Measurements from ENCODE around the gene NIPSNAP2. TPM values are rescaled to one million over a fixed set of nuclear protein-coding genes. Genes with fewer than 3 reads are reported as not detected.
"Not testable (repeated sequence)": the region's sequence is repeated elsewhere in the genome, so short reads cannot be mapped to it uniquely, and the experiment has no call there.

NIPSNAP2 gene
- 10 to 100 TPM; 29.0 to 54.8 (median 45.4) TPM for polyA plus RNA-seq

DNA sequence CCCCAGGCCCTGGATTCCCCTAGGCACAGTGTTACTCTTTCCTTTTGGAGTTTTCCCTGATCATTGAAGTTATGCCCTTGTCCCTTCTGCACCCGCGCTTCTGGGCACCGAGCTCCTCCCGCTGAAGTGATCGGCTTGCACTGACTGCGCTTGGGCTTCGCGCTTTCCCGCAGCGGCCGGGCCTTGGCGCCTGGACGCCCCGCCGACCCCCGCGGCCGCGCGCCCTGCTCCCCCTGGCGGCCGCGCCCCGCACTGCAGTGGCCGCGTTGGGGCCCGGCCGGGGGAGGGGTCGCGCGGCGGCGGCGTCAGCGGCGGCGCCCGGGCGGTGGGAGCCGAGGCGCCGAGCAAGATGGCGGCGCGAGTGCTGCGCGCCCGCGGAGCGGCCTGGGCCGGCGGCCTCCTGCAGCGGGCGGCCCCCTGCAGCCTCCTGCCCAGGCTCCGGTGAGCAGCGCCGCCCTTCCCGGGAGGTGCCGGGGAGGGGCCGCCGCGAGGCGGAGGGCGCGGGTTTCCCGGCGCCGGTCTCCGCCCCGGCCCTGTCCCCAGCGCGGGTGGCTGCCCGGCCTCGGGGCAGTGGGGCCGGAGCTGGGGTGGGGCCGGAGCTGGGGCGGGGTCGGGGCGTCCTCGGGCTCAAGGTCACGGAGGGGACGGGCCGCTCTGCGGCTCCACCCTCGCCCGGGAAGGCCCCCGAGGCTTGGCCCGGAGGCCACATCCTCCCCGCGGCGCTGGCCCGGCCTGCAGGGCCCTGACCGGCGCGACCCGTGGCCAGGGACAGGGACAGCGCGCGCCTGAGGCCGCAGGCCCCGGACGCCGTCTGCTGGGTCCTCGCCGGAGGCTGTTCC, at the start of gene NIPSNAP2:
NIPSNAP2 (plus strand) TSS at position 325 of the 839 bp plus-strand sequence; CDS start at position 350, 25 bp downstream.
- 1 to 2% (median 1%) methylated on average over 79 to 104 of the region's 105 CpGs for WGBS, 3 donors

DNA sequence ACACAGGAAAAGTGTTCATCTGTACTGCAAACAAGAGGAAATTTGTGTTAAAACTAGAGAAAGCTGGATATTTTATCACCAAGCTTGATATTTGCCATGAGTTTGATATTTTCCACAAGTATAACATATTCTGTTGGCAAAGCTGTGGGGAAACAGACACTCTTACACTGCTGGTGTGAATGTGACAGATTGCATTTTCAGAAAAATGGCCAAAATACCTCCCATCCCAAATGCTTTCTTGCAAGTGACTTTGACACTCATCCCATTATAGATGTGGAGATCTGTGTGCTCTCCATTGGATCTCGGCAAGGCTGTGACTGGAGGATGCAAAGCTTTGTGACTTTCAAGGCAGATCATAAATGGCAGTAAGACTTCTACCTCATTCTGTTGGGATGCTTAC, 46.6 kb upstream of the NIPSNAP2 start:
- WGBS, 3 donors, result 92 to 100% (median 96%) methylated on average over 1 of the region's 1 CpG
- H3K27ac ChIP-seq (ENCODE audit: low read depth, low read length), result no peak overlapping the region

More for the DNA sequence above, at the start of gene NIPSNAP2:
- H3K27ac ChIP-seq (ENCODE audit: low read depth, low read length), result peak within 1 kb of the TSS; percentile 87

DNA sequence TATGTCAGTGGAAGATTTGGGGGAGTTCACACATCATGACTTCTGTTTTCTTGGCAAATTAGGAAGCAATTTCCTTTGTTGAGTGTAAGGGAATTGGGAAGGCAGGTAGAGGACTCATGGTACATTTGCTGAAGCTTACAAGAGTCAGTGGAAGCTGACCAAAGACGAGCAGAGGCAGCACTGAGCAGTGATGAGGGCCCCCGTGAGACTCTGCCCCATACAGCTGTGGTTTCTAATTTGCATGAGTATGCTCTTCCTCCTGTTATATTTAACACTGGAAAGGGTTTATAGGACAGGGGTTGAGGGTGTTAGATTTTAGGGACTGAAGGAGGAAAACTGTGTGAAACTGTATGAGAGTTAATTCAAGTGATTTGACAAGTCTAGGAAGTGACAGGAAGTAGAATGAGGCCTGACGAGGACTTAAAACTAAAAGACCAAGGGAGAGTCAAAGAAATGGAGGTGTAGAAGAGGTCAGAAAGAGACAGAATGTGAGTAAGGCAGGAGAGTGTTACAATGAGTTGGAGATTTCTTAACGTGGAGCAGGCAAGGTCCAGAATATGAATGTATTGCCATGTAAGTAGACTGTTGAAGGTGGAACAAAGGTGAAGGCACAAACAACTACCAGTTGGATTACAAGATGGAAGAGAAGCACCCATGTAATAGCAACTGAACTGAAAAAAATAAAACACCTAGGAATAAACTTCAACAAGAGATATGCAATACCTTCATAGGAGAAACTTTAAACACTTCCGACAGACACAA, 36.2 kb upstream of the NIPSNAP2 start:
- 91 to 96% (median 92%) methylated on average over 5 of the region's 5 CpGs for WGBS, 3 donors
- no peak overlapping the region for H3K27ac ChIP-seq (ENCODE audit: low read depth, low read length)

DNA sequence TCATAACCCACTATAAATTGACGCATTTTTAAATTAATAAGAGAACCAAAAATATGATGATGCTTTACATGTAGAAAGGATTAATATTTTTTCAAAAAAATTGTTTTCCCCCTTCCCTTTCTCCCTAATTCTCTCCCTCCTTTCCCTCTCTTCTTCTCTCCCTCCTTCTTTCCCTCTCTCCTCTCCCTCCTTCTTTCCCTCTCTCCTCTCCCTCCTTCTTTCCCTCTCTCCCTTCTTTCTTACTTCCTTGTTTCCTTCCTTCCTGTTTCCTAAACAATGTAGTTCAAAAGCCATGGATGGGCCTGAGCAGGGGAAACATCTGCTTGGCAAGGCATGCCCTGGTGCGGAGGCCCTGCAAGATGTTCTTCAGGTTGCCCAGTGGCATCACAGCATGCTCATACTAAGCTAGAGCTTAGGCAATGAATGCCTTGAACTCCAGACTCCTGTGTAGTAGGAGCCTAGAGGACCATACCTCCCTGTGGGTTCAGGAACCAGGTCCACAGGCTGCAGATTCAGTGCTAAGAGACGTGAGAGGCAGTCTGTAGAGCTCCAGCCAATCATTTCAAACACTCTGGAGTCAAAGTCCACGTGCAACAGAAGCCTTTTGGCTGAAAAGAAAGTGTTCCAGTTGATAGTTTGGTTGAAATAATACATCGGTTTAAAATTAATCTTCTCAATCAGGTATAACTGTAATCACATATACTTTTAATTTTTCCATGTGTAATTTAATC, 32.8 kb upstream of the NIPSNAP2 start:
- WGBS, 3 donors, result 72 to 79% (median 78%) methylated on average over 5 of the region's 5 CpGs

DNA sequence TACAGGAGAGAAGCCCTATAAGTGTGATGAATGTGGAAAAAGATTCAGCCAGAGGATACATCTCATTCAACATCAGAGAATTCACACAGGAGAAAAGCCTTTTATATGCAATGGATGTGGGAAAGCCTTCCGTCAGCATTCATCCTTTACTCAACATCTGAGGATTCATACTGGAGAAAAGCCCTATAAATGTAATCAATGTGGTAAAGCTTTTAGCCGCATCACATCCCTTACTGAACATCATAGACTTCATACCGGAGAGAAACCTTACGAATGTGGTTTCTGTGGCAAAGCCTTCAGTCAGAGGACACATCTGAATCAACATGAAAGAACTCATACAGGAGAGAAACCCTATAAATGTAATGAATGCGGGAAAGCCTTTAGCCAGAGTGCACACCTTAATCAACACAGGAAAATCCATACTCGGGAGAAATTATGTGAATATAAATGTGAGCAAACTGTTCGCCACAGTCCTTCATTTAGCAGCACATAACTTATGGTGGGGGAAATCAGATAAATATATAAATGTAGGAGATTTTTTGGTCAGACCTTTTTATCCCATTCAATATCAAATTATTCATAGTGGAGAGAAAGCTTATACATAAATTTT, 24.8 kb upstream of the NIPSNAP2 start:
- no peak overlapping the region for H3K27ac ChIP-seq (ENCODE audit: low read depth, low read length)
- WGBS, 3 donors, result 87 to 91% (median 88%) methylated on average over 7 of the region's 7 CpGs

More for the DNA sequence above, 32.8 kb upstream of the NIPSNAP2 start:
- H3K27ac ChIP-seq (ENCODE audit: low read depth, low read length), result no peak overlapping the region

DNA sequence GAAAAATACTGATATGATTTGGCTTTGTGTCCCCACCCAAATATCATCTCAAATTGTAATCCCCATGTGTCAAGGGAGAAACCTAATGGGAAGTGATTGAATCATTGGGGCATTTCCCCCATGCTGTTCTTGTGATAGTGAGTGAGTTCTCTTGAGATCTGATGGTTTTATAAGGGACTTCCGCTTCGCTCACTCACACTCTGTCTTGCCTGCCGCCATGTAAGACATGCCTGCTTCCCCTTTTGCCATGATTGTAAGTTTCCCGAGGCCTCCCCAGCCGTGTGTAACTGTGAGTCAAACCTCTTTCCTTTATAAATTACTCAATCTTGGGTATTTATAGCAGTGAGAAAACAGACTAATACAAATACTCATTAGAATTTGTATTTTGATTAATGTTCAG, 17.8 kb upstream of the NIPSNAP2 start:
- 87 to 89% (median 89%) methylated on average over 5 of the region's 5 CpGs for WGBS, 3 donors
- H3K27ac ChIP-seq (ENCODE audit: low read depth, low read length), result no peak overlapping the region

DNA sequence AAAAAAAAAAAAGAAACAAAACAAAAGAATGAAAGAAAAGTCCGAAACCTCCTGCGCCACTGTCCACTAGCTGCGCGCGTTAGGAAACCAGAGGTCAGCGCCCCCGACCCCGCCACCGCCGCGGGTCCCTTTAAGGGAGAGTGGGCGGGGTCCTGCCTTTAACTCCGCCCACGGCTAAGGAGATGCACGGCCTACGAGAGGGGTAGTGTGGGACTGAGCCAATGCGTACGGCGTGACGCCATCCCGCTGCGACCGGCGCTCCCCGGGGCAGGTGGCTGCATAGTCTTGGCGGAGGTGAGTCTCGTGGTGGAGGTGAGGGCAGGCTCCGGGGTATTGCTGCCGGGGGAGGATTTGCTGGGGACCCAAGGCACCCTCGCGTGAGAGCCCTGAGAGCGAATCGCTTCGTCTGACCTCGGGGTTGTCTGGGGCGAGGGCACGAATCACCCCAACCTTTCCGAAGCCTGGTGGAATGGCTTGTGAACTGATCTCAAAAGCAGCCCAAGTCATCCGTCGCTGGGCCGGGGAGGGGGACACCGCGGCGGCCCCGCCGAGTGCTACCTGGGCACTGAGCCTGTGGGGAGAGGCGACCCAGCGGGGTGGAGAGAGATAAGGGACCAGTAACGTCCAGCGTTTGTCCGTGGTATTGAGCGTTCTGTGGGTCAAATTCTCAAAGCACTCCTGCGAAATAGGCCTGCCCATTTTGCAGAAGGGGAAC, 12.6 kb upstream of the NIPSNAP2 start, which contains the start of gene MRPS17:
MRPS17 (plus strand) TSS at position 241 of the 715 bp plus-strand sequence. CDS start 1,319 bp downstream, outside the sequence.
- peak within 1 kb of the TSS; percentile 6 for H3K27ac ChIP-seq (ENCODE audit: low read depth, low read length)
- WGBS, 3 donors, result 0 to 1% (median 1%) methylated on average over 53 of the region's 53 CpGs

DNA sequence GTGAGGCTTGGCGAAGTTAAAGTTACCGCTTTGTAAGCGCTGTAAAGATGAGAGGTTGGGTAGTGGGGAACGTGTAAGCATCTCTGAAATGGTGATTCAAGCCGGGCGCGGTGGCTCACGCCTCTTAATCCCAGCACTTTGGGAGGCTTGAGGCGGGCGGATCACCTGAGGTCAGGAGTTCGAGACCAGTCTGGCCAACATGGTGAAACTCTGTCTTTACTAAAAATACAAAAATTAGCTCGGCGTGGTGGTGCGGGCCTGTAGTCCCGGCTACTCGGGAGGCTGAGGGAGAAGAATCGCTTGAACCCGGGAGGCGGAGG, 12.1 kb upstream of the NIPSNAP2 start:
- WGBS, 3 donors, result 30 to 39% (median 38%) methylated on average over 19 of the region's 19 CpGs
- not testable (repeated sequence) for H3K27ac ChIP-seq (ENCODE audit: low read depth, low read length)

DNA sequence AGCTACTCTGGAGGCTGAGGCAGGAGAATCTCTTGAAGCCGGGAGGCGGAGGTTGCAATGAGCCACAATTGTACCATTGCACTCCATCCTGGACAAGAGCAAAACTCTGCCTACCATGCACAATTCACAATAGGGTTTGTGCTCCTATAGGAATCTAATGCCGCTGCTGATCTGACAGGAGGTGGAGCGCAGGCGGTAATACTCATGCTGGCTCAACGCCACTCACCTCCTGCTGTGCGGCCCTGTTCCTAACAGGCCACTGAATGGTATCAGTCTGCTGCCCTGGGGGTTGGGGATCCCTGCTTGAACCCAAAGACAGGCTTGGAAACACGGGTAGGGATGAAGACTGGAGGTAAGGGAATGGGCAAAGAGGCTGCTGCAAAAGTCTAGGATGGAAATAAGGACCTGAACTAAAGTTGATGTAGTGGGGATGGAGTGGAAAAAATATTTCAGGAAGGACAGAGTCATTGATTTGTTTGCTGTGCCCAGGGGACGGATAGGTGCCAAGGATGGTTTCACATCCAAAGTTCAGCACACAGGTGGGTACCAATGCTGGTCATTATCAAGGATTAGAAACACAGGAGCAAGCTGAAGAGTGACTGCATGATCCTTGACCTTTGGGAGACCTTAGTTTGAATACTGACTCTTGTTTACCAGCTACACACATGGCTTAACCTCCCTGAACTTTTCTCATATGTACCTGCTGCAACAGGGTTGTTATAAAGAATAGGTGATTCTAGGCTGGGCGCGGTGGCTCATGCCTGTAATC, 10.5 kb upstream of the NIPSNAP2 start:
- WGBS, 3 donors, result 85 to 91% (median 90%) methylated on average over 11 of the region's 11 CpGs
- H3K27ac ChIP-seq (ENCODE audit: low read depth, low read length), result no peak overlapping the region

DNA sequence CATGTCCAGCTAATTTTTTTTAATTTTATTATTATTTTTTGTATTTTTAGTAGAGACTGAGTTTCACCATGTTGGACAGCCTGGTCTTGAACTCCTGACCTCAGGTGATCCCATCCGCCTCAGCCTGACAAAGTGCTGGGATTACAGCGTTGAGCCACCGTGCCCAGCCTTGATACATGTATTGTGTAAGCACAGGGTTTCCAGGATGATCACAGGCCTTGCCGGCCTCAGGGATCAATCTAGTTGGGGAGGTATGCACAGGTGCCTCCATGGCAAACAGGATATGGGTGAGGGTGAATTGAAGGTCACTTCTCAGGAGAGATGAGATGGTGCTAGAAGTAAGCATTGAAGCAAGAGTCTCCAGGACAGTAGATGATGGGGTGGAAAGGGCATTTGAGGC, 7.2 kb upstream of the NIPSNAP2 start:
- 53 to 92% (median 88%) methylated on average over 4 of the region's 4 CpGs for WGBS, 3 donors
- no peak overlapping the region for H3K27ac ChIP-seq (ENCODE audit: low read depth, low read length)

DNA sequence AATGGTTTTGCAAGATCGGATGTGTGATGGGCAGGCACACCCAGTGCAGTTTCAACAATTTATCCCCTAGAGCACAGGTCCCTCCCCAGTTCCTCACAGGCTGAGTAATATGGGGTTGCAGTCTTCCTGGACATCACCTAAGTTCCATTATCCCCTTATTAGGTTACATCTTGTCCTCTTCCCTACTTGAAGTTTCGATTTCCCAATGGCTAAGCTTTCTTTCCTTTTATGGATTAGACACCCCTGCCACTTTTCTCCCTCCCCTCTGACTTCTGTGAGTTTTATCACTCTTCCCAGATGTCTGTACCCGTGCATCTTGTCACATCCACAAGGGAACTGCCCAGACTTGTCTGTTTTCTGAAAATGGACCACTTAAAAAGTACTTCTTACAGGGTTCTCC, 2.4 kb upstream of the NIPSNAP2 start:
- WGBS, 3 donors, result 77 to 86% (median 85%) methylated on average over 3 of the region's 3 CpGs
- H3K27ac ChIP-seq (ENCODE audit: low read depth, low read length), result no peak overlapping the region

DNA sequence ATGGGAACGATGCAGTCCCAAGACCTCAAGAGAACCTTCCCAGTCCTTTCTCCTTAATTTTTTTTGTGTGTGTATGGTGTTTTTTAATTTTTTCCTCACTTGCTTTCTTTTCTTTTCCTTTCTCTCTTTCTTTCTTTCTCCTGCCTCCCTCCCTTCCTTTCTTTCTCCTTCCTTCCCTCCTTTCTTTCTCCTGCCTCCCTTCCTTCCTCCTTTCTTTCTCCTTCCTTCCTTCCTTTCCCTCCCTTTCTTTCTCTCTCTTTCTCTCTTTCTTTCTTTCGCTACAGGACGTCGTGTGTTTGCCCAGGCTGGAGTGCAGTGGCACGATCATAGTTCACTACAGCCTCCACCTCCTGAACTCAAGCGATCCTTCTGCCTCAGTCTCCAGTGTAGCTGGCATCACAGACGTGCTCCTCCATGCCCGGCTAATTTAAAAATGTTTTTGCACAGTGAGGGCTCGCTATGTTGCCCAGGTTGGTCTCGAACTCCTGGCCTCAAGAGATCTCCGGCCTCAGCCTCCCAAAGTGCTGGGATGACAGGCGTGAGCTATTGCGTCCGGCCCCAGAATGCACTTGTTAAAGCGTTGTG, 709 bp upstream of the NIPSNAP2 start:
- WGBS, 3 donors, result 74 to 75% (median 75%) methylated on average over 15 of the region's 15 CpGs

DNA sequence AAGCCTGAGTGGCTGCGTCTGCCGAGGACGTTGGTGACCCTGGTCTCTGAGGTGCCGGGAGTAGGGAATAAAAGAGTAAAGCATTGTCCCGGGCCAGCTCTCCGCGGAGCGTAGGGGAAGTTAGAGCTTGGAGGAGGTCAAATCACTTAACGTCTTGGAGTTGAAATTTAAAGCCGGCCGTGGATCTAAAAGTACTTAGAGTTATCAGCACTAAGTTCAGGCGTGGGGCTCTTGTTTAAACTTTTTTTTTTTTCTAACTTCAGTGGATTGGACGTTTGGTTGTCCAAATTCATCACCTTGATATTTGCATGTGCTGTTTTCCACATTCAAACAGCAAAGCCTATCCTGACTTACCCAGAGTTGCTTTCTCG, 700 bp downstream of the NIPSNAP2 start:
- 2 to 3% (median 3%) methylated on average over 14 of the region's 14 CpGs for WGBS, 3 donors
- peak overlapping the region; percentile 87 for H3K27ac ChIP-seq (ENCODE audit: low read depth, low read length)

More for the DNA sequence above, 709 bp upstream of the NIPSNAP2 start:
- no peak overlapping the region for H3K27ac ChIP-seq (ENCODE audit: low read depth, low read length)

DNA sequence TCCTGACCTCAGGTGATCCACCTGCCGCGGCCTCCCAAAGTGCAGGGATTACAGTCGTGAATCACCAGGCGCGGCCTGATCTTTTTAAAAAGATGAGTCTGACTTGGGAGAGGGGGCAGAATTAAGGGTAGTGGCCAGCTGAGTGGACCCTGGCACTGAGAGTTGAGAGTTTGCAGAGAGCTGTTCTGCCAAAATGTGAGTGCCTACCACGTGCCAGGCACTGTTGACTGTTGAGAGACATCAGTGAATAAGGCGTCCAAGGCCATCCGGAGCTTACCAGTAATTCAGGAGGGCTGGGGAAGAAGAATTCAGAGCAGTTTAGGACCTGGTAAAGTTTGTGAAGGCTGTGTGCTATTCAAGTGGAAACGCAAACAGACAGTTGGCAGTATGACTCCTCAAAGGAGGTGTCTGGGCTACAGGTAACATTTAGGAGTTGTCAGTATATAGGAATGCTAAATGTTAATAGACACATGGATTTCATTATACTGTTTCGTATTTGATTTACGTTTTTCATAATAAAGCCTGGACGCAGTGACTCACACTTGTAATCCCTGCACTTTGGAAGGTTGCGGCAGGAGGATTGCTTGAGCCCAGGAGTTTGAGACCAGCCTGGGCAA, 1.5 kb downstream of the NIPSNAP2 start:
- WGBS, 3 donors, result 67 to 89% (median 87%) methylated on average over 13 of the region's 13 CpGs
- no peak overlapping the region for H3K27ac ChIP-seq (ENCODE audit: low read depth, low read length)

DNA sequence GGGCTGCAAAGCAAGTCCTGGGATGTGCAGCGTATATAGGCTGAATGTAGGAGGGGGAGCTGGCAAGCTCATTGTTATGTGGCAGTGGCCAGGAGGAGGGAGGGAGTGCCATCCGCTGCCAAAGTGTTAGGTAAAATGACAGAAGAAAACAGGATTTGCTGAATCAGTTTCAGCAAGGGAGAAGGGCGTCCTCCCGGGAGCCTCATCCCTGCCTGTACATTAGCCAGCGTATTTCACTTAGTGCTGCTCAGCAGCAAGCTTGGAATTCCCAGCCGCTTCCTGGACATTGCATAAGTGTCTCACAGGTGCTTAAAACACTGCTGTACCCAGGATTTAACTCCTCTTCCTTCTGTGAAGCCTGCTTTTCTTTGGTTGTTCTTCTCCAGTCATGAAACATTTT, 2.5 kb downstream of the NIPSNAP2 start:
- 63 to 90% (median 79%) methylated on average over 6 of the region's 6 CpGs for WGBS, 3 donors
- no peak overlapping the region for H3K27ac ChIP-seq (ENCODE audit: low read depth, low read length)

DNA sequence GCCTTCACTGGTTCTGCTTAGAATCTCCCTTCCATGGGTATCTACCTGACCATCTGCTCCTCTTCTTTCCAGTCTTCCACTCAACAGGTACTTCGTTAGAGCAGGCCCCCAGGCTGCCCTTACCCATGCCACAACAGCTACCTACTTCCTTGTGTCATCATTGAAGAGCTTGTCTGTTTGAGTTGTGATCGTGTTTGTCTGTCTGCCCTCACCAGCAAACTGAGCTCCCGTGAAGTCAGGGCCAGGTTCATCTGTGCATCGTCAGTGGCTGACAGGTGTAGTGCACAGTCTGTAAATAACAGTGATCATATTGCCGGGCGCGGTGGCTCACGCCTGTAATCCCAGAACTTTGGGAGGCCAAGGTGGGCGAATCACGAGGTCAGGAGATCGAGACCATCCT, 5.0 kb downstream of the NIPSNAP2 start:
- WGBS, 3 donors, result 86 to 92% (median 89%) methylated on average over 10 to 11 of the region's 11 CpGs
- H3K27ac ChIP-seq (ENCODE audit: low read depth, low read length), result no peak overlapping the region

Data from adipose tissue (tissue), 3 donors.